Renal cortex interstitium (tissue), 11 donors: ENCODE measurements around the gene SUN1. TPM values are rescaled to one million over a fixed set of nuclear protein-coding genes. Genes with fewer than 3 reads are reported as not detected.
"Not testable (repeated sequence)": the region's sequence is repeated elsewhere in the genome, so short reads cannot be mapped to it uniquely, and the experiment has no call there.

Experiments used
- DNase-seq, 11 donors: peaks; one replicate each; pipeline ENCODE4 v3.0.0-alpha.2; 2013; ENCODE audit warnings: low read depth in 9 of 11, low spot score in 4 of 11; ENCODE audit errors: extremely low read depth in 1 of 11
- polyA plus RNA-seq, 3 donors: library from polyadenylated mRNA; unstranded; fragments of 120-200 nt; gene quantifications; one replicate each; pipeline ENCODE4 v1.2.1, GENCODE V29; 2013; ENCODE audit not compliant: insufficient read length in 3 of 3

SUN1 gene
- polyA plus RNA-seq, 3 donors = 127 to 168 (median 131) TPM

- DNase-seq = not testable (repeated sequence)
Observed at GRCh38 chr7:801351-801750, 30.9 kb upstream of the SUN1 start.

- DNase-seq = peak in 1 of 11 donors; percentile 26
Observed at GRCh38 chr7:801940-802381, 30.3 kb upstream of the SUN1 start.

GRCh38 chr7:802500-803242 lies 29.6 kb upstream of the SUN1 start:
- DNase-seq = no peak

GRCh38 chr7:803243-803635 lies 29.0 kb upstream of the SUN1 start:
- DNase-seq = no peak

GRCh38 chr7:803796-804195 lies 28.5 kb upstream of the SUN1 start:
- not testable (repeated sequence) for DNase-seq

GRCh38 chr7:805261-805660 lies 27.0 kb upstream of the SUN1 start:
- peak in 2 of 11 donors; percentile 41 to 62 for DNase-seq

GRCh38 chr7:815284-816216 lies 16.7 kb upstream of the SUN1 start:
- no peak for DNase-seq

GRCh38 chr7:816300-816750 lies 16.0 kb upstream of the SUN1 start:
- DNase-seq = peak; percentile 84 to 98 (median 96)

- no peak for DNase-seq
Observed at GRCh38 chr7:816751-817671, 15.3 kb upstream of the SUN1 start.

- no peak for DNase-seq
Observed at GRCh38 chr7:818031-818699, 14.1 kb upstream of the SUN1 start.

- DNase-seq = no peak
Observed at GRCh38 chr7:820341-820740, 11.9 kb upstream of the SUN1 start.

- no peak for DNase-seq
Observed at GRCh38 chr7:821688-822087, 10.6 kb upstream of the SUN1 start.

- DNase-seq = no peak
Observed at GRCh38 chr7:822692-823276, 9.5 kb upstream of the SUN1 start.

- DNase-seq = no peak
Observed at GRCh38 chr7:823649-824048, 8.6 kb upstream of the SUN1 start.

- no peak for DNase-seq
Observed at GRCh38 chr7:824081-824480, 8.2 kb upstream of the SUN1 start.

GRCh38 chr7:824664-825063 lies 7.6 kb upstream of the SUN1 start:
- no peak for DNase-seq

- no peak for DNase-seq
Observed at GRCh38 chr7:825386-825785, 6.9 kb upstream of the SUN1 start.

- no peak for DNase-seq
Observed at GRCh38 chr7:826230-826917, 5.9 kb upstream of the SUN1 start.
